WTC11 (cell line): Measurements from ENCODE around the gene LRRC8A.

ENCODE experiments used
- CTCF ChIP-seq: fragments of 200-600 bp; IDR thresholded peaks from 2 replicates; pipeline ENCODE4 v1.8.0; 2022; ENCODE audit warnings: antibody characterized with exemption
- E2F4 ChIP-seq: sonication (generic); formaldehyde crosslinking; IDR thresholded peaks from 2 replicates; pipeline ENCODE4 v1.8.1; 2022; ENCODE audit warnings: low read depth, mild to moderate bottlenecking, moderate library complexity, missing genetic modification reagents, borderline replicate concordance
- FOXP1 ChIP-seq: sonication (generic); formaldehyde crosslinking; IDR thresholded peaks from 2 replicates; pipeline ENCODE4 v1.8.0; 2022; ENCODE audit warnings: missing genetic modification reagents, mild to moderate bottlenecking, moderate library complexity, borderline replicate concordance
- NFYB ChIP-seq: sonication (generic); formaldehyde crosslinking; conservative IDR thresholded peaks from 2 replicates; pipeline ENCODE4 v1.8.0; 2022; ENCODE audit warnings: low read depth, missing genetic modification reagents
- PREB ChIP-seq: sonication (generic); formaldehyde crosslinking; IDR thresholded peaks from 2 replicates; pipeline ENCODE4 v1.8.1; 2022; ENCODE audit warnings: mild to moderate bottlenecking, missing genetic modification reagents, moderate library complexity, borderline replicate concordance
- TCF7 ChIP-seq: sonication (generic); formaldehyde crosslinking; IDR thresholded peaks from 2 replicates; pipeline ENCODE4 v1.8.0; 2022; ENCODE audit warnings: mild to moderate bottlenecking, low read depth, missing genetic modification reagents, moderate library complexity
- TEAD4 ChIP-seq: sonication (generic); formaldehyde crosslinking; IDR thresholded peaks from 2 replicates; pipeline ENCODE4 v1.8.0; 2022; ENCODE audit warnings: mild to moderate bottlenecking, missing genetic modification reagents

- no peak for TF ChIP-seq E2F4
- no peak for TF ChIP-seq TEAD4 (CRISPR knock-in tag)
- no peak for TF ChIP-seq CTCF
- TF ChIP-seq TCF7 (CRISPR knock-in tag) = no peak
- no peak for TF ChIP-seq PREB (CRISPR knock-in tag)
- no peak for TF ChIP-seq NFYB
- TF ChIP-seq FOXP1 (CRISPR knock-in tag) = no peak
Observed at GRCh38 chr9:128901379-128901778, 19.4 kb downstream of the LRRC8A start.
